Chondrocyte (in vitro differentiated cells): ENCODE data around the gene LRRN1. TPM values are rescaled to one million over a fixed set of nuclear protein-coding genes. Genes with fewer than 3 reads are reported as not detected.

Source experiments
- DNase-seq: peaks from one replicate; pipeline ENCODE4 v3.0.0; 2021; ENCODE audit warnings: mixed read lengths, low spot score
- H3K27ac Mint-ChIP-seq: one replicate; pipeline ENCODE4 v1.8.0; 2021; ENCODE audit warnings: mild to moderate bottlenecking, moderate library complexity, mixed read lengths; ENCODE audit not compliant: unreplicated experiment
- H3K27me3 Mint-ChIP-seq: 2 replicates; pipeline ENCODE4 v1.8.0; 2021; ENCODE audit warnings: low read depth, mixed read lengths
- H3K36me3 Mint-ChIP-seq: 2 replicates; pipeline ENCODE4 v1.8.0; 2021; ENCODE audit warnings: low read depth, mixed read lengths
- H3K4me1 Mint-ChIP-seq: 2 replicates; pipeline ENCODE4 v1.8.0; 2021; ENCODE audit warnings: low read depth, mild to moderate bottlenecking, mixed read lengths
- H3K4me3 Mint-ChIP-seq: one replicate; pipeline ENCODE4 v1.8.0; 2021; ENCODE audit warnings: mild to moderate bottlenecking, moderate library complexity, mixed read lengths; ENCODE audit not compliant: unreplicated experiment
- H3K9me3 Mint-ChIP-seq: 2 replicates; pipeline ENCODE4 v1.8.0; 2021; ENCODE audit warnings: low read depth, mixed read lengths
- total RNA-seq: library from RNA; stranded (reverse); gene quantifications from 3 replicates; pipeline ENCODE4 v1.2.1, GENCODE V29; 2021
- TF ChIP-seq, protein P1 (sequence below): fragments of 200-600 bp; sonication (generic); IDR thresholded peaks from 2 replicates; pipeline ENCODE4 v1.5.0; 2021; ENCODE audit warnings: antibody characterized with exemption, mild to moderate bottlenecking, moderate library complexity

The LRRN1 gene
- total RNA-seq, 1 donor from 2014 or later = 3.2 TPM

GRCh38 chr3:3804560-3804959 lies 5.3 kb downstream of the LRRN1 start:
- TF ChIP-seq, protein P1, sequence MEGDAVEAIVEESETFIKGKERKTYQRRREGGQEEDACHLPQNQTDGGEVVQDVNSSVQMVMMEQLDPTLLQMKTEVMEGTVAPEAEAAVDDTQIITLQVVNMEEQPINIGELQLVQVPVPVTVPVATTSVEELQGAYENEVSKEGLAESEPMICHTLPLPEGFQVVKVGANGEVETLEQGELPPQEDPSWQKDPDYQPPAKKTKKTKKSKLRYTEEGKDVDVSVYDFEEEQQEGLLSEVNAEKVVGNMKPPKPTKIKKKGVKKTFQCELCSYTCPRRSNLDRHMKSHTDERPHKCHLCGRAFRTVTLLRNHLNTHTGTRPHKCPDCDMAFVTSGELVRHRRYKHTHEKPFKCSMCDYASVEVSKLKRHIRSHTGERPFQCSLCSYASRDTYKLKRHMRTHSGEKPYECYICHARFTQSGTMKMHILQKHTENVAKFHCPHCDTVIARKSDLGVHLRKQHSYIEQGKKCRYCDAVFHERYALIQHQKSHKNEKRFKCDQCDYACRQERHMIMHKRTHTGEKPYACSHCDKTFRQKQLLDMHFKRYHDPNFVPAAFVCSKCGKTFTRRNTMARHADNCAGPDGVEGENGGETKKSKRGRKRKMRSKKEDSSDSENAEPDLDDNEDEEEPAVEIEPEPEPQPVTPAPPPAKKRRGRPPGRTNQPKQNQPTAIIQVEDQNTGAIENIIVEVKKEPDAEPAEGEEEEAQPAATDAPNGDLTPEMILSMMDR = no peak
- Mint-ChIP-seq H3K36me3 (no peaks in the 10 kb centered on the region), H3K4me3 (no peak overlapping the region), H3K4me1 (peaks cover 13% of the 10 kb centered on the region), H3K27ac (no peak overlapping the region), H3K27me3 (peaks cover 41% of the 10 kb centered on the region), H3K9me3 (no peaks in the 10 kb centered on the region)
- DNase-seq = no peak

- no peak overlapping the region for H3K4me3 Mint-ChIP-seq
- TF ChIP-seq, protein P1 = no peak
- no peak for DNase-seq
- H3K9me3 Mint-ChIP-seq = no peaks in the 10 kb centered on the region
- peaks cover 31% of the 10 kb centered on the region for H3K27me3 Mint-ChIP-seq
- H3K4me1 Mint-ChIP-seq = peaks cover 3% of the 10 kb centered on the region
- no peak overlapping the region for H3K27ac Mint-ChIP-seq
- no peaks in the 10 kb centered on the region for H3K36me3 Mint-ChIP-seq
Observed at GRCh38 chr3:3806092-3806491, 6.9 kb downstream of the LRRN1 start.

DNA sequence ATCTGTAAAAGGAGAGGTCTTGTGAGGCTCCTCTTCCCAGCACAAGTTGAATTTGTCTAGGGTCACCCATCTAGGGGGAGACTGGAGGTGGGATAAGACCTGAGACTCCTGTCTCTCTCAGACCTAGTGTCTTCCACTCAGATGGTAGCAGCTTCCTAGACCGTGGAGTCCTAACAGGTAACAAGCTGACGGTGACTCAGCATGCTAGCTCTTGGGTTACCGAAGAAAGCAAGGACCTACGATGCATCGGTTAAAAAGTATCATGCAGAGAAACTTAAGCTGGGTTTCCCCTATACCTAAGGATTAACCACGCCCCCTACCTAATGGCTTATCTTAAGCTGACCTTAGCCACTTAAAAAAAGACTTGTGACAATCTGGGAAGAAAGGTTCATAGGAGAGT lies 7.6 kb downstream of the LRRN1 start:
- Mint-ChIP-seq H3K36me3 (no peaks in the 10 kb centered on the region), H3K27ac (no peak overlapping the region), H3K27me3 (peaks cover 24% of the 10 kb centered on the region), H3K4me1 (no peaks in the 10 kb centered on the region), H3K4me3 (no peak overlapping the region), H3K9me3 (no peaks in the 10 kb centered on the region)
- no peak for DNase-seq
- TF ChIP-seq, protein P1 = no peak

GRCh38 chr3:3813013-3813412 lies 13.8 kb downstream of the LRRN1 start:
- Mint-ChIP-seq H3K9me3 (no peaks in the 10 kb centered on the region), H3K4me1 (no peaks in the 10 kb centered on the region), H3K4me3 (no peak overlapping the region), H3K27ac (no peak overlapping the region), H3K36me3 (no peaks in the 10 kb centered on the region), H3K27me3 (peaks cover 3% of the 10 kb centered on the region)
- TF ChIP-seq, protein P1 = no peak
- DNase-seq = no peak

- no peaks in the 10 kb centered on the region for H3K4me1 Mint-ChIP-seq
- H3K4me3 Mint-ChIP-seq = no peak overlapping the region
- H3K36me3 Mint-ChIP-seq = no peaks in the 10 kb centered on the region
- no peaks in the 10 kb centered on the region for H3K9me3 Mint-ChIP-seq
- TF ChIP-seq, protein P1 = no peak
- DNase-seq = no peak
- no peak overlapping the region for H3K27ac Mint-ChIP-seq
- H3K27me3 Mint-ChIP-seq = no peaks in the 10 kb centered on the region
Observed at GRCh38 chr3:3815206-3815605, 16.0 kb downstream of the LRRN1 start.
